GM12873 (cell line): ENCODE results near the gene HDAC4.

Experiments
- TF ChIP-seq, protein P1 (sequence below): IDR thresholded peaks from 2 replicates; pipeline ENCODE4 v1.5.1; 2012; ENCODE audit warnings: low read depth, mild to moderate bottlenecking, moderate library complexity, low read length, control low read depth; ENCODE audit not compliant: insufficient read depth; ENCODE audit errors: missing control alignments

Gene HDAC4

GRCh38 chr2:239073270-239073669 lies 327.6 kb downstream of the HDAC4 start:
- TF ChIP-seq, protein P1, sequence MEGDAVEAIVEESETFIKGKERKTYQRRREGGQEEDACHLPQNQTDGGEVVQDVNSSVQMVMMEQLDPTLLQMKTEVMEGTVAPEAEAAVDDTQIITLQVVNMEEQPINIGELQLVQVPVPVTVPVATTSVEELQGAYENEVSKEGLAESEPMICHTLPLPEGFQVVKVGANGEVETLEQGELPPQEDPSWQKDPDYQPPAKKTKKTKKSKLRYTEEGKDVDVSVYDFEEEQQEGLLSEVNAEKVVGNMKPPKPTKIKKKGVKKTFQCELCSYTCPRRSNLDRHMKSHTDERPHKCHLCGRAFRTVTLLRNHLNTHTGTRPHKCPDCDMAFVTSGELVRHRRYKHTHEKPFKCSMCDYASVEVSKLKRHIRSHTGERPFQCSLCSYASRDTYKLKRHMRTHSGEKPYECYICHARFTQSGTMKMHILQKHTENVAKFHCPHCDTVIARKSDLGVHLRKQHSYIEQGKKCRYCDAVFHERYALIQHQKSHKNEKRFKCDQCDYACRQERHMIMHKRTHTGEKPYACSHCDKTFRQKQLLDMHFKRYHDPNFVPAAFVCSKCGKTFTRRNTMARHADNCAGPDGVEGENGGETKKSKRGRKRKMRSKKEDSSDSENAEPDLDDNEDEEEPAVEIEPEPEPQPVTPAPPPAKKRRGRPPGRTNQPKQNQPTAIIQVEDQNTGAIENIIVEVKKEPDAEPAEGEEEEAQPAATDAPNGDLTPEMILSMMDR: no peak

- TF ChIP-seq, protein P1: no peak
Measured at GRCh38 chr2:239072786-239073185, 328.0 kb downstream of the HDAC4 start.

DNA sequence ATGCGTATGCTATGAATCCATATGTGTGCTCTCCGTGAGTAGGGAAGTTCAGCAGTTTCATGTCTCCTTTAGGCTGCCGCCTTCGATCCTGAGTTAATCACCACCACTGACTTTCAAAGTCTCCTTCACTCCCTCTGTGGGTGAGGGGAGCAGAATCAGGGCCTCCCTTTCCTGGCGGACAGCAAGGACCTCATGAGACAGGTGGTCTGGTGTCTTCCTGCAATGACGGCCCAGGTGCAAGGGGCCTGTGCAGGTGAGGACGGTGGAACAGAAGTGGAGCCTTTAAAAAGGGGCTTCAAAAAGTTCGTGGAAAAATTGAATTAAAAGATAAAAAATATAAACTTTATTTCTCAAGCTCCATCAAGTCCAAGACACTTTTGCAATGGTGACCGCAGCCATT lies 330.4 kb downstream of the HDAC4 start:
- TF ChIP-seq, protein P1: no peak

DNA sequence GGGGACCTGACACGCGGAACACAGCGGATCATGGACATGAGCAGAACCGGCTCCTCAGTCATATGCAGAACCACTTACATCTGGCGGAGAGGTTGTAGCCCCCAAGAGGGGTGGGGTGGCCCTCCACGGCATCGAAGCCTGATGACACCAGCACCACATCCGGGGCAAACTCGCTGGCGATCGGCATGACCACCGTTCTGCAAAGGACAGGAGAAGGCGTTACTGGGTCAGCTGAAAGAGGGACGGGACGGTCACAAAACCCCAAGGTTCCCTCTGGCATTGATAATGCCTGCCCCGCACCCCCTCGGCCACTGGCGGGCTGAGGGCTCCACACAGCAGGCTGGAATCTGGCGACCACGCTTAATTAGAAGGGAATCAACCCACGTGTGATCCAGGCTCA lies 332.4 kb downstream of the HDAC4 start:
- TF ChIP-seq, protein P1: no peak

DNA sequence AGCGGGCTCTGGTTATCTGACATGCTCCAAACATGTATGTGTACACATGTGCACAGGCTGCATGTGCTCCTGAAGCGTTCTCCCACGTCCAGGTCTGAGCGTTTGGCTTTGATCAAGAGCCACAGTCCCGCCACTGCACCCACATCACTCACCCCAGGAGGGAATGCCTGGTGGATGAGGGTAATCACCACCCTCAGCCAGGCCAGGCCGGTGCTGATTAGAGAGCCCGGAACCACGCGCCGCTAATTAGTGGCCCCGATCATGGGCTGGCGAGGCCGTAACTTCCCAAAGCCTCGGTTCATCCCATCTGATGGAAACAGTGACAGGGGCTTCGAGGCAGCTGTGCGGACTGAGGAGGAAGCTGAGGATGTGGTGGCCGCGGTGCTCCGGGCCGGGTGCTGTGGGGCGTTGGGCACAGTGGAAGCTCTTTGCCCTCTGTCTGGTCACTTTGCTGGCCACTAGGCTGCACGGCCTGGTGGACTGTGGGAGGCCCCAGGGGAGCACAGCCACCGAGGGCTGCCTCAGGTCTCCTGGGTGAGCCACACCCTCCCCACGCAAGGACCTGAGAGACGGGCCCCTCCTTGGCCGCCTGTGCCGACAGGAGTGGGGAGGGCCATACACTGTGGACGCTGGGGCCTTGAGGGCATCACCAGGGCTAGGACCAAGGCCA lies 333.5 kb downstream of the HDAC4 start:
- TF ChIP-seq, protein P1: no peak

DNA sequence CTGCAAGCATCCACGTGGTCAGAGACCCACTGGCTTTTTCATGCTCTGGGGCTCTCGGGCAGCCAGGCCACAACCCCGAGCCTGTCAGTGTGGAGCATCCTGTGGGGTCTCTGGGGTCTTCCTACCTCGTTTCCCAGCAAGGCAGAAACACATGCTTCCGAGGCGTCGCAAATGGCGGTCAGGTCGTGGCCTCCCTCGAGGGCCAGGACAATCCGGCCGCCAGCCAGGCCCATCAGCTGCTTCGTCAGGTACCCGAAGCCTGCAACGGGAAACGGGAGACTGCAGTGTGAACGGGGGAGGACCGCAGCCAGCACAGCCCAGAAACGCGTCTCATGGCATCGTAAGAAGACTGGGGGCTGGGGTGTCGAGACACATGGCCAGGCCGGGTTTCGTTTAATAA lies 334.2 kb downstream of the HDAC4 start:
- TF ChIP-seq, protein P1: no peak

DNA sequence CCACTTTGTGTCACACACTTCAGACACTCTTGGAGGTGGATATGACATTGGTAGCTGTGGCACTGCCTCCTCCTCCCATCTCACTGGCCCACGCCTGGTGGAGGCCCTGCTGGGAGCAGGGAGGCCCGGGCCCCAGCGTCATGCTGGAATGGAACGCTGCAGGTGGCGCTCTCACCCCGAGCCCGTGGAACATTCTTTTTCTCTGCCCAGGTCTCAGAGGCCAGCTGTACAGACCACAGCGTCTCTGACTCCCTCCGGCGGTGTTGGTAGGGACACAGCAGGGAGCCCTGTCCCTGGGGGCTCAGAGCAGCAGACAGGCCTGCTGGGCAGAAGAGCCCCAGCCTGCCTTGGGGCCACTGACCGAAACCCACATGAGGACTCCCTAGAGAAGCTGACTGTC lies 334.9 kb downstream of the HDAC4 start:
- TF ChIP-seq, protein P1: no peak
